Stimulated activated CD4-positive, alpha-beta T cell treated with anti-CD3 and anti-CD28 coated beads, Interleukin-1b, Interleukin-23, amount 100 ng/mL, for 4 hours (primary cell): Measurements from ENCODE around the gene BMPR1A.
"Not testable (repeated sequence)": the region's sequence is repeated elsewhere in the genome, so short reads cannot be mapped to it uniquely, and the experiment has no call there.

ENCODE experiments used
- DNase-seq, 2 donors: peaks; one replicate each; pipeline ENCODE4 v3.0.0-alpha.2; 2020; ENCODE audit warnings: low read depth in 2 of 2

Gene BMPR1A

GRCh38 chr10:86940076-86940475 lies 183.7 kb downstream of the BMPR1A start:
- not testable (repeated sequence) for DNase-seq

- DNase-seq = no peak
These were observed 184.3 kb downstream of the BMPR1A start for GRCh38 chr10:86940677-86941076.

DNA sequence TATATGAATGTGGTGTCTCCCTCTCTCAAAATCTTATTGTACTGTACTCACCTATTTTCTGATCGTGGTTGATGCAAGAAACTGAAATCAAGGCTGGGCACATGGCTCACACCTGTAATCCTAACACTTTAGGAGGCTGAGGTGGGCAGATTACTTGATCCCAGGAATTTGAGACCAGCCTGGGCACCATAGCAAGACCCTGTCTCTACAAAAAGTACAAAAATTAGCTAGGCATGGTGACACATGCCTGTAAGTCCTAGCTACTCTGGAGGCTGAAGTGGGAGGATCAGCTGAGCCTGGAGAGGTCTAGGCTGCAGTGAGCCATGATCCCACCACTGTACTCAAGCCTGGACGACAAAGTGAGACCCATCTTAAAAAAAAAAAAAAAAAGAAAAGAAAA lies 185.0 kb downstream of the BMPR1A start:
- no peak for DNase-seq

- DNase-seq = no peak
These were observed 185.6 kb downstream of the BMPR1A start for GRCh38 chr10:86941991-86942421.

DNA sequence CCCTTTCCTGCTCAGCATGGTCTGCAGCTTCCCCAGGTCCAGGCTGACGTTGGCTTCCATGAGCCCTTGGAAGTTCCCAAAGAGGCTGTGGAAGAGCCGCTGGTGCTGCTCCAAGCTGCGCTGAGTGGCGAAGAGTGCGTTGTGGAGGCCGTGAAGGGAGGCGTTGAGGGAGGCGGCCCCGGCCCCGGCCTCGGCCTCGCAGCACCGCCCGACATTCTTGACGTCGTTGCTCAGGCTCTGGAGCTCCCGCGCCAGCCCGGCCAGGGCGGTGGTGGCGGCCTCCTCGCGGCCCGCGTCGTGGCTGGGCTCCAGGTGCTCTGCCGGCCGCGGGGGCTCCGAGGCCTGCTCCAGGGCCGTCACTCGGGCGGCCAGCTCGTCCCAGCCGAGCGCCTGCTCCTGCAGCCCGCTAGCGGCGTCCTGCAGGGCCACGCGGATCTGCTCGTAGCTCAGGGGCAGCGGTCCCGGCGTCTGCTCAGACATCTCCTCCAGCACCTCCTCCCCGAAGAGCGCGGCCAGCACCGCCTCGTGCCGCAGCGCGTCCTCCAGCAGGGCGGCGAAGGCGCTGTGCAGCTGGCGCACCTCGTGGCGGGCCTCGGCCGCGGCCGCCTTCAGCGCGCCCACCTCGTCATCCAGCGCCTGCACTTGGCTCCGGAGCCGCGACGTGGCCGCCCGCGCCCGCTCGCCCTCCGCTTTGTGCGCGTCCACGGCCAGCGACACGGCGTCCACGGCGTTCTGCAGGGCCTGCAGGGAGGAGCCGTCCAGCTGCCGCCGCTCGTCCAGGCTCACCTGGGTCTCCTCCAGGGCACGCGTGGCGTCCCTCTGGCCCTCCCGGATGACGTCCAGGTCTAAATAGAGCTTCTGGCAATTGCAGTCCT lies 186.3 kb downstream of the BMPR1A start:
- DNase-seq = no peak

GRCh38 chr10:86943316-86944030 lies 187.1 kb downstream of the BMPR1A start:
- DNase-seq = no peak

DNA sequence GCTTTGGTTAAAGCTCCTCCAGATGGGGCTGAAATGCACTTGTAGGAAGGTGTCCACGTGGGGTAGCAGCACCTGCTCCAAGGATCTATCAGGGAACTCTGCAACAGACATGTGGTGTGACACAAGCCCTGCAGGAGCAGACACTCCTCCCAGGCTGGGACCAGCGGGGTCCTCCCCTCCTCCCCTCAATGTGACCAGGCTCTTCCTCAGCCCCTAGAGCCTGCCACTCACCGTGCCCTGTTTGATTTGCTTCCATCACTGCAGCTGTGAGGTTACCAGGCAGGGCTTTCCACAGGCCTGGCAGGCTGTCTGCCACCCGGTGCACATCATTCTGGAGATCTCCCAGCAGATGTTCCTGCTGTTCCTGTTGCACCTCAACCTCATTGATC lies 187.6 kb downstream of the BMPR1A start:
- DNase-seq = no peak

DNA sequence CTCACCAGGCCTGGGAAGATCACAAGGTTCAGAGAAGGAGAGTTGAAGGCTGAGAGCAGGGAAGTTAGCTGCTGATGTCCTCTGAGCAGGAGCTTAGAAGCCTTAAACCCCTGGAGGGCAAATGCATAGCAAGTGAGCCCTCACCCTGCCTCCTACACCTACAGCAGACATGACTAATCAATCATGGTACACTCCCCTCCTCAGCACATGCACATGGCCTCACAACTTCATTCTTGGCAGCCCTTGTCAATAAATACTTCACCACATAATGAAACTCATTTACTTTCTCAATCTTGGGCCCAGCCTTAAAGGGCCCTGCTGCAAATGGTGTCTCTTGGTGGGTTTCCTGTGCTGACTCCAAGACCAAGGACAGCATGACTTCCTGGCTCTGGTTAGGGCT lies 188.1 kb downstream of the BMPR1A start:
- no peak for DNase-seq

- DNase-seq = no peak
These were observed 188.5 kb downstream of the BMPR1A start for GRCh38 chr10:86944907-86945306.

DNA sequence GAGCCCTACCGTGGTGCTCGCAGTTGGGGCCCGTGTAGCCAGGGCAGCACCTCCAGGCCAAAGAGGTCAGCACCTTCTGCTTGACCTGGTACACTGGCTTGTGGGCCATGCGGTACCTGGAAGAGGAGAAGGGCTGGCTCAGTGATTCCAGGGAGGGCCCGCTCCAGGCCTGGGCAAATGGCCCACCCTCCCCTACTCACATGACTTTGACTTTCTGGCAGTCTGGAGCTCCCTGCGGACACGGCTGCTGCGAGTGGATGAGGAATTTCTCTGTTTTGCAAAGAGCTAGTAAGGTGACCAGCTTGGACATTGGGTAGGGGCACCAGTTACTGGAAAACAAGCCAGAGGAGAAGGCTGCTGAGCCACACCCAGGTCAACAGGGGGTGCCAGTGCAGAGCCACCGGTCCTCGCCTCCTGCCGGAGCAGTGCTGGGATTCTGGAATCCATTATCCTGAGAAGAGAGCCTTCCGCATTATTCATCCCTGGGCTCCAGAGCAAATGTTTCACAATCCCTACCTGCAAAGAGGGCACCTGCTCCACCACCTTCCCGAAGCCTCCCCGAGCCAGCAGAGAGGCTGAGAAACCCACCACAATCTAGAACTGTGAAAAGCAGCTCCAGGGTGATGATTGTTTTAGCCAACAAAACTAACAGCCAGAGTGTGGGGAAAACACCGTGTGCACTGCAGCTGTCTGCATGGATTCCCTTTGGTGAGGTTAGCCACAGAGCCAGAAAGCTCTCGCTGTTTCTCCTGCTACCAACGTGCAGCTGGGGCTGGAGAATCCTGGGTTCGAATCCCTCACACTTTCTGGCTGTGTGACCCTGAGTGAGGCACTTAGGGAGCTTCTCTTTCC lies 189.2 kb downstream of the BMPR1A start:
- no peak for DNase-seq

GRCh38 chr10:86946213-86947155 lies 190.1 kb downstream of the BMPR1A start:
- no peak for DNase-seq

DNA sequence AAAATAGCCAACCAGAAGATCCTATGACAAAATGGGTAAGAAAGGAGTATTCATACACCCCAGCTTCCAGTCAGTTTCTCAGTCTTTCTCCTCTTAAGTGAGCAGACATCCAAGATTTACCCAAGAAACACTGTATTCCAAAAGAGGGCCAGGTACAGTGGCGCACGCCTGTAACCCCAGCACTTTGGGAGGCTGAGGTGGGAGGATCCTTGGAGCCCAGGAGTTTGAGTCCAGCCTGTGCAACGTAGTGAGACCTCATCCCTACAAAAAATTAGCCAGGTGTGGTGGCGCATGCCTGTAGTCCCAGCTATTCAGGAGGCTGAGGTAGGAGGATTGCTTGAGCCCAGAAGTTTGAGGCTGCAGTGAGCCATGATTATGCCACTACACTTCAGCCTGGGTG lies 191.4 kb downstream of the BMPR1A start:
- not testable (repeated sequence) for DNase-seq

- DNase-seq = no peak
These were observed 193.9 kb downstream of the BMPR1A start for GRCh38 chr10:86950349-86950748.

DNA sequence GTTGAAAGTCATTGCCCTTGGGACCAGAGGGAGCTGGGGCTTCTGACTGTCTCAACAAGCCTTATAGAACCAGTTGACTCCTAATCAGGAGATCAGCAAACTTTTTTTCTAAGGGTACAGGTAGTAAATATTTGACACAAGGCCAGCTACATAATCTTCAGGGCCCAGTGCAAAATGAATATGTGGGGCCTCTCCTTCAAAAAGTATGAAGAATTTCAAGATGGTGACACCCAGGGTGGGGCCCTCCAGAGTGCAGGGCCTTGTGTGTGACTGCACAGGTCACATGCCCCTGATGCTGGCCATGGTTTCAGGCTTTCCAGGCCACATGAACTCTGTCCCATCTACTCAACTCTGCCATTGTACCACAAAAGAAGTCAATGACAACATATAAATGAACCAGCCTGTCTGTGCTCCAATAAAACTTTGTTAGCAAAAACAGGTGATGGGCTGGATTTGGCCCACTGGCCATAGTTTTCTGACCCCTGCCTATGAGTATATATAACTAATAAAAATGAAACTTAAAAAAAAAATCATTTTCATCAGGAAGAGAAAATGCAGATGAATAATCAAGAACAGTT lies 194.9 kb downstream of the BMPR1A start:
- DNase-seq = no peak

DNA sequence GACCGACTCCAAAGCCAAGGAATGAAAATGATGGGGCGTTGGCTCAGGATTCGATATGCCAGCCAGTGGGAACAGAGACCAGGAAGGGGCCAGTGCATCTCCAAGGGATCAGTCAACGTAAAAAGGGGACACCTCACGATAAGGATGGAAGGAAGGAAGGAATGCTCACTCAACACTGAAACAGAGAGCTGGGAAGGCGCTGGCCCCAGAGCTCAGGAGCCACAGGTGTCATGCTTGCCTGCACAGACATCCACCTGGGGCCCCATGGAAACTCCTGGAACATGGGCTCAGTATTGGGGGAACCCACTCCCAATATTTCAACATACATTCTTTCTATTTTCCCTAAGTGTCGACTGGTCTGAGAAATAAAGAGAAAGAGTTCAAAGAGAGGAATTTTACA lies 195.7 kb downstream of the BMPR1A start:
- no peak for DNase-seq

GRCh38 chr10:86952697-86953096 lies 196.3 kb downstream of the BMPR1A start:
- DNase-seq = not testable (repeated sequence)

GRCh38 chr10:86953747-86954680 lies 197.6 kb downstream of the BMPR1A start:
- DNase-seq = no peak

GRCh38 chr10:86954681-86955500 lies 198.5 kb downstream of the BMPR1A start:
- DNase-seq = no peak
